Calu3 (cell line): ENCODE data around the gene CDH2. TPM values are rescaled to one million over a fixed set of nuclear protein-coding genes. Genes with fewer than 3 reads are reported as not detected.
A peak's percentile ranks its signal among the peaks of the same experiment; 100 is the strongest.

Source experiments
- BruUV-seq: library from RNA; stranded (reverse); fragments of 400-500 nt; replicated peaks from 2 replicates; lab custom pipeline; 2021; lab: Mats Ljungman, UMichigan
- CTCF ChIA-PET: fragments of 300-600 bp; sonication (Branson Sonifier 250); formaldehyde crosslinking; loops from one replicate; lab custom pipeline; 2022; ENCODE audit warnings: antibody characterized with exemption; lab: Charles Lee
- DNase-seq: peaks from one replicate; pipeline ENCODE4 v3.0.0; 2022
- H3K27ac Mint-ChIP-seq: one replicate; pipeline ENCODE4 v1.8.0; 2022; ENCODE audit warnings: mixed read lengths; ENCODE audit not compliant: unreplicated experiment
- H3K27me3 Mint-ChIP-seq: one replicate; pipeline ENCODE4 v1.8.0; 2022; ENCODE audit warnings: mixed read lengths; ENCODE audit not compliant: unreplicated experiment
- H3K36me3 Mint-ChIP-seq: one replicate; pipeline ENCODE4 v1.8.0; 2022; ENCODE audit warnings: mild to moderate bottlenecking, moderate library complexity, mixed read lengths; ENCODE audit not compliant: insufficient read depth, unreplicated experiment
- H3K4me1 Mint-ChIP-seq: one replicate; pipeline ENCODE4 v1.8.0; 2022; ENCODE audit warnings: mild to moderate bottlenecking, low read depth, mixed read lengths; ENCODE audit not compliant: unreplicated experiment
- H3K4me3 Mint-ChIP-seq: one replicate; pipeline ENCODE4 v1.8.0; 2022; ENCODE audit warnings: mild to moderate bottlenecking, low read depth, moderate library complexity, mixed read lengths; ENCODE audit not compliant: unreplicated experiment
- H3K9me3 Mint-ChIP-seq: one replicate; pipeline ENCODE4 v1.8.0; 2022; ENCODE audit warnings: low read depth, mixed read lengths; ENCODE audit not compliant: unreplicated experiment
- CTCF ChIP-seq: fragments of 200-600 bp; IDR thresholded peaks from one replicate; pipeline ENCODE4 v1.8.0; 2022; ENCODE audit warnings: antibody characterized with exemption; ENCODE audit not compliant: unreplicated experiment
- intact Hi-C: fragments of 100-400 bp; cut with micrococcal nuclease; formaldehyde crosslinking; loops from one replicate; pipeline ENCODE4 v1.10.0; 2022; ENCODE audit not compliant: unreplicated experiment
- total RNA-seq: library from RNA; stranded (reverse); gene quantifications from 2 replicates; pipeline ENCODE4 v1.2.3, GENCODE V29; 2022

CDH2 gene
- total RNA-seq, 1 experiment from 2014 or later: 2.3 TPM

DNA sequence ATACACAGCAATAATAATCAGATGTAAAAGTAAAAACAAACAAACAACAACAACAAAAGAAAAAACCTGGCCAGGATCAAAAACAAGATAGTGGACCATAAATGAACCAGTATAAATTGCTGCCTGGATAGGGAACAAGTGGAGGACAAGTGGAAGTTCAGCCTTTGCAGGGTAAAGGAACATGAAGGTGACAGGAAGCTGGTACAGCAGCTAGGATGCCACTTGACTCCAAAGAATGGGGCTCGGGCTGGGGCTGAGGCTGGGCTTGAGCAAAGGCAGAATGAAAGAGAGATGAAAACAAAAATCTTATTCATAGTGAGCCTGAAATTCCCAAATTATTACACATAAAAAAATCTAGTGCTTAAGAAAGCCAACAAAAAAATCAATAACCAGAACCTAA lies 146.5 kb downstream of the CDH2 start:
- no peak overlapping the region for H3K27ac Mint-ChIP-seq
- H3K4me1 Mint-ChIP-seq: peaks cover 31% of the 10 kb centered on the region
- no peaks in the 10 kb centered on the region for H3K27me3 Mint-ChIP-seq
- H3K9me3 Mint-ChIP-seq: no peaks in the 10 kb centered on the region
- TF ChIP-seq CTCF: no peak
- DNase-seq: no peak
- H3K36me3 Mint-ChIP-seq: no peaks in the 10 kb centered on the region
- BruUV-seq: no TSS peak
- H3K4me3 Mint-ChIP-seq: no peak overlapping the region
- CTCF ChIA-PET: no interaction called here
- intact Hi-C loops: no loop called here

DNA sequence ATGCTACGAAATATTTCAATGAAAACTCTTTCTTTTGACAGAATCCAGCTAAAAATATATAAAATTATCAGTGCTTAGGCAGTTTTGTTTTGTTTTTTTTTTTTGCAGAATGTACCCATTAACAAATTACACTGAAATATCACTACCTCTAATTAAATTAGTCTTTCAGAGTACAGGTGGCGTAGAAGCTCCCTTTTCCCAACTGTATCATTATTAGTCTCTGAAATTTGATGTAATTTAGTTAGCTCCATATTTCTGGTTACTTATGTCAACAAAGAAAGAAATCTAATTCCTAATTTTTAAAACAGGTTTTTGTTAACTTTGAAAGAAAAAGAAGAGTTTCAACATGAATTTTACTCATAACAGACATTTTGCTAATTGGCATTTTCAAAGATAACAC lies 149.2 kb downstream of the CDH2 start:
- CTCF ChIA-PET: interaction anchor here (0.7 kb wide), 1 partner anchor 8 kb away, joined by 3 read pairs; no protein-coding TSS in a partner anchor
- Mint-ChIP-seq H3K36me3 (no peaks in the 10 kb centered on the region), H3K27ac (no peak overlapping the region), H3K4me3 (no peak overlapping the region), H3K9me3 (no peaks in the 10 kb centered on the region), H3K4me1 (peaks cover 29% of the 10 kb centered on the region), H3K27me3 (no peaks in the 10 kb centered on the region)
- intact Hi-C loops: no loop called here
- BruUV-seq: no TSS peak
- DNase-seq: no peak
- no peak for TF ChIP-seq CTCF

GRCh38 chr18:28019425-28020108 lies 157.4 kb downstream of the CDH2 start:
- CTCF ChIA-PET: no interaction called here
- intact Hi-C loops: loop anchor here (10.0 kb wide), 1 partner anchor 245 kb away; no protein-coding TSS in a partner anchor
- no peaks in the 10 kb centered on the region for H3K9me3 Mint-ChIP-seq
- H3K4me1 Mint-ChIP-seq: peaks cover 13% of the 10 kb centered on the region
- H3K4me3 Mint-ChIP-seq: no peak overlapping the region
- DNase-seq: no peak
- H3K27me3 Mint-ChIP-seq: no peaks in the 10 kb centered on the region
- no peaks in the 10 kb centered on the region for H3K36me3 Mint-ChIP-seq
- no TSS peak for BruUV-seq
- TF ChIP-seq CTCF: no peak
- H3K27ac Mint-ChIP-seq: peak overlapping the region; percentile 26

GRCh38 chr18:28018351-28018750 lies 158.6 kb downstream of the CDH2 start:
- Mint-ChIP-seq H3K27me3 (no peaks in the 10 kb centered on the region), H3K4me1 (peaks cover 23% of the 10 kb centered on the region), H3K9me3 (no peaks in the 10 kb centered on the region), H3K4me3 (no peak overlapping the region), H3K36me3 (no peaks in the 10 kb centered on the region), H3K27ac (no peak overlapping the region)
- BruUV-seq: no TSS peak
- no peak for TF ChIP-seq CTCF
- CTCF ChIA-PET: no interaction called here
- no peak for DNase-seq
- intact Hi-C loops: loop anchor here (10.0 kb wide), 1 partner anchor 244 kb away; no protein-coding TSS in a partner anchor
